Naive thymus-derived CD4-positive, alpha-beta T cell (primary cell): Measurements from ENCODE around the gene TMC8. TPM values are rescaled to one million over a fixed set of nuclear protein-coding genes. Genes with fewer than 3 reads are reported as not detected.

ENCODE experiments used
- ATAC-seq: fragments of 150-1000 bp; cut with Tn5 transposase; 2 replicates; pipeline ENCODE4 v1.10.0; 2021; ENCODE audit warnings: mild to moderate bottlenecking, moderate library complexity
- CTCF ChIA-PET: fragments of 350-600 bp; sonication (Branson Sonifier 250); formaldehyde crosslinking; loops from one replicate; lab custom pipeline; 2021; ENCODE audit warnings: antibody characterized with exemption; lab: Charles Lee
- POLR2A ChIA-PET: fragments of 350-600 bp; sonication (Branson Sonifier 250); formaldehyde crosslinking; loops from one replicate; lab custom pipeline; 2021; ENCODE audit warnings: antibody characterized with exemption, inconsistent platforms; lab: Charles Lee
- DNase-seq, 9 donors: peaks; one replicate each; pipeline versions ENCODE4 v3.0.0 to v3.0.0-alpha.2; 2020 to 2022; ENCODE audit warnings: mixed read lengths in 1 of 9
- H3K27ac ChIP-seq: one replicate; pipeline ENCODE4 v1.7.0; 2013; ENCODE audit warnings: mild to moderate bottlenecking, low read depth, low read length, moderate library complexity
- H3K27me3 ChIP-seq, 2 donors: one replicate each; pipeline ENCODE4 v1.7.0; 2013; ENCODE audit warnings: low read length in 2 of 2, mild to moderate bottlenecking in 2 of 2, moderate library complexity in 2 of 2; ENCODE audit not compliant: control insufficient read depth in 2 of 2, insufficient read depth in 2 of 2
- H3K36me3 ChIP-seq, 3 experiments: 1 replicate in 2 of 3; 2 replicates in 1 of 3; pipeline ENCODE4 v1.7.0; 2013; ENCODE audit warnings: low read length in 3 of 3, mild to moderate bottlenecking in 3 of 3, moderate library complexity in 1 of 3; ENCODE audit not compliant: insufficient read depth in 3 of 3, control insufficient read depth in 2 of 3
- H3K4me1 ChIP-seq, 2 donors: one replicate each; pipeline ENCODE4 v1.7.0; 2013; ENCODE audit warnings: low read length in 2 of 2, mild to moderate bottlenecking in 2 of 2, moderate library complexity in 1 of 2; ENCODE audit not compliant: control insufficient read depth in 2 of 2, insufficient read depth in 2 of 2
- H3K4me3 ChIP-seq: 2 replicates; pipeline ENCODE4 v1.7.0; 2013; ENCODE audit warnings: mild to moderate bottlenecking, low read length
- H3K9me3 ChIP-seq, 3 experiments: 1 replicate in 2 of 3; 2 replicates in 1 of 3; pipeline ENCODE4 v1.7.0; 2013; ENCODE audit warnings: low read length in 3 of 3; ENCODE audit not compliant: control insufficient read depth in 2 of 3
- H3K27ac Mint-ChIP-seq, 9 donors: one replicate each; pipeline ENCODE4 v1.8.0; 2020 to 2022; ENCODE audit warnings: mixed read lengths in 9 of 9, mild to moderate bottlenecking in 8 of 9, moderate library complexity in 5 of 9, inconsistent platforms in 2 of 9
- H3K27me3 Mint-ChIP-seq, 5 donors: one replicate each; pipeline ENCODE4 v1.8.0; 2021 to 2022; ENCODE audit warnings: mixed read lengths in 5 of 5, mild to moderate bottlenecking in 1 of 5
- H3K36me3 Mint-ChIP-seq, 5 donors: one replicate each; pipeline ENCODE4 v1.8.0; 2020 to 2022; ENCODE audit warnings: mixed read lengths in 5 of 5, mild to moderate bottlenecking in 3 of 5, inconsistent platforms in 1 of 5
- H3K4me1 Mint-ChIP-seq, 7 donors: one replicate each; pipeline ENCODE4 v1.8.0; 2020 to 2022; ENCODE audit warnings: mixed read lengths in 7 of 7, mild to moderate bottlenecking in 3 of 7, inconsistent platforms in 1 of 7
- H3K4me3 Mint-ChIP-seq, 10 donors: one replicate each; pipeline ENCODE4 v1.8.0; 2020 to 2022; ENCODE audit warnings: mild to moderate bottlenecking in 10 of 10, mixed read lengths in 10 of 10, moderate library complexity in 6 of 10, inconsistent platforms in 2 of 10
- H3K9me3 Mint-ChIP-seq, 11 donors: one replicate each; pipeline ENCODE4 v1.8.0; 2020 to 2022; ENCODE audit warnings: mixed read lengths in 11 of 11, mild to moderate bottlenecking in 4 of 11, inconsistent platforms in 1 of 11, moderate library complexity in 1 of 11
- intact Hi-C, 2 donors: fragments of 100-400 bp; cut with micrococcal nuclease; formaldehyde crosslinking; loops; one replicate each; pipeline ENCODE4 v1.15.1; 2023
- polyA plus RNA-seq, 2 donors: library from polyadenylated mRNA; unstranded; fragments of 300-500 nt; fragmentation: Illumina TruSeq; gene quantifications; one replicate each; pipeline ENCODE4 v1.2.3, GENCODE V29; 2021
- total RNA-seq, 6 experiments: library from RNA in 5 of 6; stranded (reverse) in 5 of 6; gene quantifications; 1 replicate in 5 of 6; 2 replicates in 1 of 6; pipeline ENCODE4 v1.2.3 and lab custom pipeline; 2021 to 2026

The TMC8 gene
- total and polyA plus RNA-seq, 7 experiments from 2014 or later, result 94.4 to 593 (median 492) TPM

DNA sequence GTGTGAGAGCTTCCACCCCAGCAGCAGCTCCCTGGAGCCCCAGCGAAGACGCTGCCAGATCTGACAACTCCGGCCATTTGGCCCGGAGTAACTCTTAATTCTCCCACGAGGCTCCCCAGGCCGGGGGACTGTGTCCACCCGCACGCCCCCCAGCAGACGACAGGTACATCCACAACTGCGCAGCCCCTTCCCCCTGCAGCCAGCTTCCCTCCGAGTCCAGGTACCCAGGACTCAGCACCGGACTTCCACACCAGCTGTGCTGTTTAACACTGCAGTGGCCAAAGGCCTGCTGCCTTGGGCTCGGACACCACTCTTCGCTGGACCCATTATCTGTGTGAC is 45.0 kb downstream of the TMC8 start:
- H3K9me3 ChIP-seq, result no peaks in the 10 kb centered on the region
- H3K36me3 ChIP-seq, result peaks cover 0 to 17% (median 0%) of the 10 kb centered on the region in 3 experiments
- CTCF ChIA-PET, result interaction anchor here (0.5 to 3.7 kb wide), 11 partner anchors 15 to 157 kb away, joined by 3 to 34 read pairs (median 5); partner anchors contain the start of gene TMC8
- H3K27me3 ChIP-seq, result no peaks in the 10 kb centered on the region
- Mint-ChIP-seq H3K27ac (peak overlapping the region in 1 of 9 donors; percentile 31), H3K9me3 (no peaks in the 10 kb centered on the region), H3K4me1 (peaks cover 32 to 62% (median 56%) of the 10 kb centered on the region in 7 donors), H3K4me3 (peak overlapping the region in 1 of 10 donors; percentile 41), H3K27me3 (no peaks in the 10 kb centered on the region), H3K36me3 (peaks cover 0 to 13% (median 0%) of the 10 kb centered on the region in 5 donors)
- no peak overlapping the region for H3K4me3 ChIP-seq
- no peak for ATAC-seq
- H3K27ac ChIP-seq, result no peak overlapping the region
- POLR2A ChIA-PET, result interaction anchor here (1.0 to 3.3 kb wide), 10 partner anchors 41 to 91 kb away, joined by 3 to 25 read pairs (median 6); partner anchors contain the start of genes TMC6 and TMC8
- intact Hi-C loops, result loop anchor here in 1 of 2 donors (10.0 kb wide), 1 partner anchor 631 kb away; no protein-coding TSS in a partner anchor
- no peak for DNase-seq
- H3K4me1 ChIP-seq, result peaks cover 16 to 33% of the 10 kb centered on the region in 2 donors

- Mint-ChIP-seq H3K9me3 (no peaks in the 10 kb centered on the region), H3K27ac (peak overlapping the region in 1 of 9 donors; percentile 31), H3K4me1 (peaks cover 28 to 62% (median 48%) of the 10 kb centered on the region in 7 donors), H3K27me3 (no peaks in the 10 kb centered on the region), H3K36me3 (peaks cover 0 to 12% (median 0%) of the 10 kb centered on the region in 5 donors), H3K4me3 (peak overlapping the region in 1 of 10 donors; percentile 23)
- Histone ChIP-seq H3K27me3 (no peaks in the 10 kb centered on the region), H3K36me3 (peaks cover 0 to 7% (median 0%) of the 10 kb centered on the region in 3 experiments), H3K9me3 (no peaks in the 10 kb centered on the region), H3K27ac (no peak overlapping the region), H3K4me1 (peaks cover 16 to 33% of the 10 kb centered on the region in 2 donors), H3K4me3 (no peak overlapping the region)
- ATAC-seq, result peak; percentile 83
- peak; percentile 58 to 82 (median 74) for DNase-seq
- ChIA-PET POLR2A (interaction anchor here (0.6 to 3.3 kb wide), 18 partner anchors 19 to 218 kb away, joined by 3 to 25 read pairs (median 4); partner anchors contain the start of genes TMC6, TMC8 and TNRC6C), CTCF (interaction anchor here (0.6 to 3.7 kb wide), 22 partner anchors 9 to 245 kb away, joined by 3 to 34 read pairs (median 4); partner anchors contain the start of gene TMC8)
- intact Hi-C loops, result loop anchor here (1.0 to 10.0 kb wide), 7 partner anchors 36 to 632 kb away; no protein-coding TSS in a partner anchor
These were observed 46.0 kb downstream of the TMC8 start for GRCh38 chr17:78176548-78177025.

DNA sequence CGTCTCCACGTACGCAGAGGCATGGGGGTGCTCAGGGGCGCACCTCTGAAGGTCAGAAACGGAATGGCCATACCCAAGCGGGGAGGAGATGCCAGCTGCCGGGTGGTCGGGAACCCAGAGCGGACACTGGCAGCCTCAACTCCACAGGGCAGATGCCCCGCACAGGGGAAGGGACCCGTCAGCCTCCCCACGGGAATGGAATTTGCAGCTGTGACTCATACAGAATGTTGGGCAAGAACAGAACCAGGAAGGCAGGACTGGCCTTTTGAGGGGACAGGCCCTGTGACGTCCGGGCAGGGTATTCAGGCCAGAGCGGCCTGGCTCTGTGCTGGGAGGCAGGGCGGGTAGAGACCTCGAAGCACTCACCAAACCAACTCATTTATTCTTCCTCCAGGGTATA is 48.8 kb downstream of the TMC8 start:
- peaks cover 3 to 11% of the 10 kb centered on the region in 2 donors for H3K4me1 ChIP-seq
- Mint-ChIP-seq H3K4me1 (peaks cover under 1 to 48% (median 20%) of the 10 kb centered on the region in 7 donors), H3K27me3 (no peaks in the 10 kb centered on the region), H3K27ac (peak overlapping the region in 2 of 9 donors; percentile 45 to 46), H3K36me3 (peaks cover 0 to 4% (median 0%) of the 10 kb centered on the region in 5 donors), H3K9me3 (no peaks in the 10 kb centered on the region), H3K4me3 (no peak overlapping the region)
- DNase-seq (no peak), ATAC-seq (no peak)
- intact Hi-C loops, result loop anchor here in 1 of 2 donors (10.0 kb wide), 1 partner anchor 635 kb away; no protein-coding TSS in a partner anchor
- H3K27me3 ChIP-seq, result no peaks in the 10 kb centered on the region
- CTCF ChIA-PET, result interaction anchor here (1.3 kb wide), 1 partner anchor 67 kb away, joined by 3 read pairs; no protein-coding TSS in a partner anchor
- POLR2A ChIA-PET, result no interaction called here
- no peak overlapping the region for H3K27ac ChIP-seq
- H3K36me3 ChIP-seq, result no peaks in the 10 kb centered on the region
- H3K4me3 ChIP-seq, result no peak overlapping the region
- H3K9me3 ChIP-seq, result no peaks in the 10 kb centered on the region

DNA sequence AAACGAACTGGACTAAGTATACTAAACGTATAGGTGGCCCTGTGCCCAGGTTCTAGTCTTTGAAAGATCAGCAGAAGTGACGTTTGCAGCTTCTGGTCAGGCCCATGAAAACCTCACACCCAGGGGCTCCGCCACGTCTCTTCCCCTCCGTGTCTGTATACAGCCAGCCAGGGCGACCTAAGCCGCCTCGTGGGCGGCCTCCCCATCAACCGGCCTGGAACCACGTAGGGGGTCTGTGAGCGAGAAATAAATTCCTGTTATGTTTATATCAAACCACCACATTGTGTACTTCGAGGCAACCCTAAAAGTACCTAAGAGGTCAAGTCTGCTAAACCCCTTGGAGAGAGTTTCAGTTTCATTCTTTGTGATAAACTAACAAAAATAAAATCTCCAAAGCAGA is 49.5 kb downstream of the TMC8 start:
- no peak overlapping the region for H3K27ac ChIP-seq
- ChIA-PET POLR2A (no interaction called here), CTCF (interaction anchor here (1.3 kb wide), 1 partner anchor 68 kb away, joined by 3 read pairs; no protein-coding TSS in a partner anchor)
- ATAC-seq (peak; percentile 23), DNase-seq (no peak)
- peaks cover 3 to 10% of the 10 kb centered on the region in 2 donors for H3K4me1 ChIP-seq
- no peaks in the 10 kb centered on the region for H3K9me3 Mint-ChIP-seq
- peak overlapping the region in 1 of 10 donors; percentile 56 for H3K4me3 Mint-ChIP-seq
- peaks cover 0 to 4% (median 0%) of the 10 kb centered on the region in 5 donors for H3K36me3 Mint-ChIP-seq
- no peak overlapping the region for H3K4me3 ChIP-seq
- H3K9me3 ChIP-seq, result no peaks in the 10 kb centered on the region
- no peaks in the 10 kb centered on the region for H3K27me3 ChIP-seq
- peaks cover 0 to 55% (median 19%) of the 10 kb centered on the region in 7 donors for H3K4me1 Mint-ChIP-seq
- no peaks in the 10 kb centered on the region for H3K27me3 Mint-ChIP-seq
- H3K36me3 ChIP-seq, result no peaks in the 10 kb centered on the region
- peak overlapping the region in 2 of 9 donors; percentile 77 to 85 for H3K27ac Mint-ChIP-seq
- intact Hi-C loops, result no loop called here

GRCh38 chr17:78180508-78180907 is 49.9 kb downstream of the TMC8 start:
- Histone ChIP-seq H3K27me3 (no peaks in the 10 kb centered on the region), H3K4me3 (no peak overlapping the region), H3K9me3 (no peaks in the 10 kb centered on the region), H3K4me1 (peaks cover 3 to 10% of the 10 kb centered on the region in 2 donors), H3K36me3 (no peaks in the 10 kb centered on the region), H3K27ac (no peak overlapping the region)
- H3K9me3 Mint-ChIP-seq, result no peaks in the 10 kb centered on the region
- no peak for ATAC-seq
- no peak for DNase-seq
- H3K27ac Mint-ChIP-seq, result peak overlapping the region in 2 of 9 donors; percentile 77 to 85
- intact Hi-C loops, result no loop called here
- ChIA-PET CTCF (no interaction called here), POLR2A (no interaction called here)
- H3K27me3 Mint-ChIP-seq, result no peaks in the 10 kb centered on the region
- peak overlapping the region in 1 of 10 donors; percentile 56 for H3K4me3 Mint-ChIP-seq
- peaks cover 0 to 4% (median 0%) of the 10 kb centered on the region in 5 donors for H3K36me3 Mint-ChIP-seq
- peaks cover 0 to 54% (median 15%) of the 10 kb centered on the region in 7 donors for H3K4me1 Mint-ChIP-seq

DNA sequence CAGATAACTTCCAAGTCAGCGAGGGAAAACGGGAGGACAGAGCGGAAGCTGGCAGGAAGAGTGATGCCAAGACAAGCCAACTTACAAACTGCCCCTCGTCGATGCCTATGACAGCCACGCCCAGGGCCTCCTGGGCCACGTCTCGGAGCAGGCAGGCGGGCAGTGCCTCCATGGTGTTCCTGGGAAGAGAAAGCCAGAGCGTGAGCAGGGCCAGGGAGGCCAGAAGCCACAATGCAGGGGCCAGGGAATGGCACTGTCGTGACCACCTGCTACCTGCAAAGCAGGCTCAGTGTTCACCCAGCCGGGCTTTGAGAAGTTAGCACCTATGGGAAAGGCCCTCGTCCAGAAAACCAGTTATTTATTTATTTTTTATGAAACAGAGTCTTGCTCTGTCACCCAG is 51.9 kb downstream of the TMC8 start:
- CTCF ChIA-PET, result interaction anchor here (0.8 kb wide), 1 partner anchor 20 kb away, joined by 3 read pairs; no protein-coding TSS in a partner anchor
- ATAC-seq (no peak), DNase-seq (no peak)
- Mint-ChIP-seq H3K4me1 (peaks cover 0 to 49% (median 9%) of the 10 kb centered on the region in 7 donors), H3K27me3 (no peaks in the 10 kb centered on the region), H3K27ac (no peak overlapping the region), H3K4me3 (no peak overlapping the region), H3K36me3 (peaks cover 0 to 5% (median 0%) of the 10 kb centered on the region in 5 donors), H3K9me3 (no peaks in the 10 kb centered on the region)
- POLR2A ChIA-PET, result no interaction called here
- Histone ChIP-seq H3K4me3 (no peak overlapping the region), H3K9me3 (no peaks in the 10 kb centered on the region), H3K27ac (no peak overlapping the region), H3K27me3 (no peaks in the 10 kb centered on the region), H3K4me1 (peaks cover 0 to 3% of the 10 kb centered on the region in 2 donors), H3K36me3 (no peaks in the 10 kb centered on the region)
- intact Hi-C loops, result no loop called here
